GM19193 (cell line): ENCODE measurements around the gene GPATCH1.

Experiments
- POLR2A ChIP-seq: IDR thresholded peaks from 4 replicates; pipeline ENCODE4 v1.6.1; 2011; ENCODE audit not compliant: insufficient read depth, insufficient read length; ENCODE audit errors: extremely low read depth

Gene GPATCH1

GRCh38 chr19:33163481-33163880, 82.5 kb downstream of the GPATCH1 start:
- TF ChIP-seq POLR2A, result no peak

DNA sequence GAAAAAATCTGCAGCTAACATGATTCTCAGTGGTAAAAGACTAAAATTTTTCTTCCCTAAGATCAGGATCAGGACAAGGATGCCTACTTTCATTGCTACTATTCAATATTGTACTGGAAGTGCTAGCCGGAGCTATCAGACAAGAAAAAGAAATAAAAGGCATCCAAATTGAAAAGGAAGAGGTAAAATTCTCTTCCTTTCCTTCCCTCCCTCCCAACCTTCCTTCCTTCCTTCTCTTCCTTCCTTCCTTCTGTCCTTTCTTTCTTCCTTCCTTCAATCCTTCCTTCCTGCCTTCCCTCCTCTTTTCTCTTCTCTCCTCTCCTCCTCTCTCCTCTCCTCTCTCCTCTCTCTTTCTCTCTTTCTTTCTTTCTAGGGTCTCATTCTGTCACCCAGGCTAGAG, 86.5 kb downstream of the GPATCH1 start:
- TF ChIP-seq POLR2A, result no peak

DNA sequence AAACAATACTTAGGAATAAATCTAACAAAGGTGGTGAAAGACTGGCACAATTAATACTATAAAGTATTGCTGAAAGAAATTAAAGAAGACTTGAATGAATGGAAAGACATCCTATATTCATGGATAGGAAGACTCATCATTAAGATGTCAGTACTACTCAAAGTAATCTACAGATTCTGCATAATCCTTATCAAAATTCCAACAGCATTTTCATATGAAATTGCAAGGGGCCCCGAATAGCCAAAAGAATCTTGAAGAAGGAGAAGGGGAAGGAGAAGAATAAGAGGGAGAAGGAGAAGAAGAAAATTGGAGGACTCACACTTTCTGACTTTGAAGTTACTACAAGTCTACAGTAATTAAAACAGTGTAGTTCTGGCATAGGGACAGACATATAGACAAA, 87.5 kb downstream of the GPATCH1 start:
- TF ChIP-seq POLR2A, result no peak

DNA sequence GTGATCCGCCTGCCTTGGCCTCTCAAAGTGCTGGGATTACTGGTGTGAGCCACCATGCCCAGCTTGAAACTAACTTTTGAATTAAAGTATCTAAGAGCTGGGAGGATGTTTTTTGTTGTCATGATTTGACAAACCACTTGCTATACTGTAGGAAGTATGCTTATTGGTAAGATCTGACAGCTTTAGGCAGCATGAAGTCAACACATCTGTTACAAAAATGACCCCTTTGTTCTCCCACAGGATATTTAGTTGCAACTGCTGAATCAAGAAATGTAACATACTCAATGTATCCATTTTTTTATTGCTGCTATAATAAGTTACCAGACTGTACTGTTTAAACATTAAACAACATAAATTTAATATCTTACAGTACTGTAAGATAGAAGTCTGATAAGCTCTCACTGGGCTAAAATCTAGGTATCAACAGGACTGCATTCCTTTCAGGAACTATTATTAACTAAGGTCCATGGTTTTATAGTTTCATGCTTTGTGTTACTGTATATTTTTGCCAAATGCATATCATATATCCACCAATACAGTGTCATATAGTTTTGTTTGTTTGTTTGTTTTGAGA, 90.3 kb downstream of the GPATCH1 start:
- TF ChIP-seq POLR2A, result no peak

- TF ChIP-seq POLR2A, result no peak
These were observed 91.0 kb downstream of the GPATCH1 start for GRCh38 chr19:33171916-33172359.

GRCh38 chr19:33174186-33174585, 93.2 kb downstream of the GPATCH1 start:
- TF ChIP-seq POLR2A, result no peak

GRCh38 chr19:33175156-33175782, 94.3 kb downstream of the GPATCH1 start:
- no peak for TF ChIP-seq POLR2A

DNA sequence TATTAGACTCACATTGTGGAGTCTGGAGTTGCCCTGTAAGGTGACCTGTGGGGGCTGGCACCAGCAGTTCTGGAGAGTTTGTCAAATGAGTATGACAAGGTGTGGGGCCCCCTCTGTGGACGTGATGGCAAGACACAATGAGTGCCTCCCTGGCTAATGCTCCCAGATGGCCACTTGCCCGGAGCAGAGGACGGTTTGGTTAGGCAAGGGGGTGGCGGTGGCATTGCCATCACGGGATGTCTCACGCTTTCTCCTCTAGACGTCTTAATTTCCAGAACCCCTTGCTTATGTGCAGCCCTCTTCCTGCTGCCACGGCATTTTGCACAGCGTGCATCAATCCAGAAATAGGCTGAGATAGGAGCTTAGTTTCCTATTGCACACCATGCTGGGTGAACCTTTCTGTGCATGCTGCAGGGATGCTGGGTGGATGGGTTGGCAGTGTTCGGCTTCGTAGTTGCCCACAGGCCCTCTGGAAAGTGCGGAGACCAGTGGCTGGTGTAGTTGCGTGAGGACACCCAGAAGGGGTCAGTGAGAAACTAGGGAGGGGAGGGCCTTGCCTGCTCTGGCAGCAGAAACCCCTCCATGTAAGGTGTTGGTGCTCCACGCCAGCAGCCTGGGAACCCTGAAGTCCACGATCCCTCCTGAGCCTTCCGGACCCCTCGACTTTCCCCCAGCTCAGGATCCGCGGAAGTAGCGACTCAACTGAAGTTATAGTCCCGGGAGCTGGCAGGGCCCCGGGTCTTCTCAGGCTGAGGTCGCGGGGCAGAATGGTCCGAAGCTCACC, 95.1 kb downstream of the GPATCH1 start:
- TF ChIP-seq POLR2A, result no peak

GRCh38 chr19:33176670-33177416, 95.9 kb downstream of the GPATCH1 start:
- TF ChIP-seq POLR2A, result peak; percentile 98

DNA sequence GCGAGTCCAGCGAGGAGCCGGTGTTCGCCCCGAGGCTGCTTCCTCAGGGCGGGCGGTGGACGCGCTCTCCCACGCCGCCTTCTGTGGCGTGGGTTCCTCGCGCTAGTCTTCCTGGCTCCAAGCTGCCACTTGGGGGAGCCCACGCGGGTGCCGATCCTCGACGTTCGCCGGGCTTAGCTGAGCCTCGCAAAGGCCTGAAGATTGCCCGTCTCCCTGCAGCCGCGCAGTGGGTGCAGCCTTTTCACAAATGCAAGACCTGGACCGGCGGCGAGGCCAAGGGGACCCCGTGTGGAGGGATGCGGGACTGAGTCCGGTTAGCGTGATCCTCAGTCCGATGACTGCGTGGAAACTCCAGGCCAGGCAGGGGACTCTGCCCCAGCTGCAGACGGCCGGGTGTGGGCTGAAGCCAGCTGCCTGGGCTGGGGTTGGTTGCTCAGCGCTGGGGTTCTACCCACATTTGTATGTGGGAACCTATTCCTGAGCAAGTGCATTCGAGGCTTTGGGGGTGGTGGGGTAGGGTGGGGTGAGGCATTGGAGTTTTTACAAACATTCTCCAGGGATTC, 96.5 kb downstream of the GPATCH1 start:
- TF ChIP-seq POLR2A, result no peak
